ENCODE results near the gene CDK8. TPM values are rescaled to one million over a fixed set of nuclear protein-coding genes. Genes with fewer than 3 reads are reported as not detected.

Gene CDK8
- total and polyA plus RNA-seq, 9 of the 15 experiments (the other 6 are each of a cell fraction or from before 2014, with no cell fraction given): 11.3 to 33.7 (median 20.3) TPM

DNA sequence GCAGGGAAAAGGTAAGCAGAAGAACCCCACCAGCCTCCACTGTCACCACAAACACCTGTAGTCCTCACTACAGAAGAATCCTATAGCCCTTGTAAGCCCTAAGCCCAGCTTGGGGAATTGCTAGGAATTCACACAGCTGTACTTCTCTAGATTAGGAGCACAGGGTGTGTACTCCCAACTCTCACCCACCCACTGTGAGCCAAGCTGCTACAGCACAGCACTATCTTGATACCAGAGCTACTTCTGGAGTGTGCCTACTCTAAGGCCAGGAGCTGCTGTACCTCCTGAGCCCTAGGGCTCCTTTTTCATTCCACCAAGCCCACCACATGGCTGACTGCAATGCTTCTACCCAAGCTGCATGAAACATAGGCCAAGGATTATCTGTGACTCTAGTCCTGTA is 181.2 kb downstream of the CDK8 start:
- H3K27me3 ChIP-seq (ENCODE audit: control insufficient read depth in 2 of 2, insufficient read depth in 2 of 2, low read length in 2 of 2): no peaks in the 10 kb centered on the region
- FAIRE-seq (no peak), ATAC-seq (no peak), DNase-seq (ENCODE audit: extremely low read depth in 1 of 4, low spot score in 3 of 4) (no peak)
- no peak overlapping the region for H3K4me2 ChIP-seq (ENCODE audit: insufficient read depth, low read length)
- H4K20me1 ChIP-seq (replicated peaks; ENCODE audit: control insufficient read depth, insufficient read depth, low read length): no peaks in the 10 kb centered on the region
- H3K36me3 ChIP-seq (ENCODE audit: control insufficient read depth, insufficient read depth, low read length): no peaks in the 10 kb centered on the region
- H3K79me2 ChIP-seq (ENCODE audit: control insufficient read depth, insufficient read depth, low read length): no peaks in the 10 kb centered on the region
- 0 out of 2 replicates have a peak, but pooled peaks cover 2% of the 10 kb centered on the region for H3K9me3 ChIP-seq (replicated peaks; ENCODE audit: control insufficient read depth, insufficient read depth, low read depth, low read length)
- H3K9ac ChIP-seq (ENCODE audit: insufficient read depth in 1 of 2, low read depth in 2 of 2, low read length in 2 of 2): no peak overlapping the region
- POLR2A ChIA-PET: no interaction called here
- H3K4me3 ChIP-seq: no peak overlapping the region
- no peak overlapping the region for H2AFZ ChIP-seq (ENCODE audit: low read depth, low read length)
- in situ Hi-C loops (cut with MboI) (no loop called here), intact Hi-C loops (cut with micrococcal nuclease) (no loop called here)
- no TSS peak for BruUV-seq (replicated peaks)
- H3K27ac ChIP-seq (ENCODE audit: extremely low read depth, low read depth, low read length): no peak overlapping the region
- CTCF ChIA-PET (ENCODE audit: low intra/inter-chr PET ratio): no interaction called here
- no peaks in the 10 kb centered on the region for H3K4me1 ChIP-seq (replicated peaks in 1 of 2; ENCODE audit: control insufficient read depth in 2 of 2, insufficient read depth in 2 of 2, low read length in 2 of 2)
- TF ChIP-seq KDM2B (CRISPR knock-in tag; IDR thresholded peaks at IDR 0.05) (no peak), HNRNPUL1 (IDR thresholded peaks at IDR 0.05; ENCODE audit: low read length) (no peak), ZNF324 (CRISPR knock-in tag; IDR thresholded peaks at IDR 0.05) (no peak), PHF20 (IDR thresholded peaks at IDR 0.05; ENCODE audit: partially characterized antibody) (no peak), GATAD2B (IDR thresholded peaks at IDR 0.05; ENCODE audit: borderline replicate concordance) (no peak)
- no peaks in the 10 kb centered on the region for H3K9me1 ChIP-seq (ENCODE audit: control insufficient read depth, insufficient read depth, low read length)

DNA sequence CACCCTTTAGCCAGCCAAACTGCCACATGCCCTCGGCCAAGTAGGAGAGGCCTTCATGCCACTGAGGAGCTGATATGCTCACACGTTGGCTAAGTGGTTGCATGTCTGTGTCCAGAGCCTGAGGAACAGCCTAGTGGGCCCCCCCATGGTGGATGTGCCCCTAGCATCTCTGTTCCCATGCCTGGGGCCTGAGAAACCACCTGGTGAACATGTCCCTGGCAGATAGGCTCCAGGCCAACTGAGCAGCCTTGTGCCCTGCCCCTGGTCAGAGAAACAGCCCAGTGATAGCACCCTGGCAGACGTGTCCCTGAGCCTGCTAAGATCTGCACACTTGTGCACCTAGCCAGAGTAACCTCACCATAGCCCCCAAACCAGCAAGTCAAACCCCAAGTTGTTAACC is 181.7 kb downstream of the CDK8 start:
- ATAC-seq: no peak
- CTCF ChIA-PET (ENCODE audit: low intra/inter-chr PET ratio): no interaction called here
- no peaks in the 10 kb centered on the region for H3K9me1 ChIP-seq (ENCODE audit: control insufficient read depth, insufficient read depth, low read length)
- H3K79me2 ChIP-seq (ENCODE audit: control insufficient read depth, insufficient read depth, low read length): no peaks in the 10 kb centered on the region
- no peak for FAIRE-seq
- no TSS peak for BruUV-seq (replicated peaks)
- POLR2A ChIA-PET: no interaction called here
- intact Hi-C loops (cut with micrococcal nuclease) (no loop called here), in situ Hi-C loops (cut with MboI) (no loop called here)
- 0% methylated on average over 3 of the region's 3 CpGs for WGBS (ENCODE audit: insufficient coverage, low coverage, missing lambda C conversion rate)
- H3K9me3 ChIP-seq (replicated peaks; ENCODE audit: control insufficient read depth, insufficient read depth, low read depth, low read length): 0 out of 2 replicates have a peak, but pooled peaks cover 2% of the 10 kb centered on the region
- no peak overlapping the region for H3K9ac ChIP-seq (ENCODE audit: insufficient read depth in 1 of 2, low read depth in 2 of 2, low read length in 2 of 2)
- DNase-seq (ENCODE audit: extremely low read depth in 1 of 4, low spot score in 3 of 4): no peak
- no peak overlapping the region for H3K27ac ChIP-seq (ENCODE audit: extremely low read depth, low read depth, low read length)
- H3K36me3 ChIP-seq (ENCODE audit: control insufficient read depth, insufficient read depth, low read length): no peaks in the 10 kb centered on the region
- no peaks in the 10 kb centered on the region for H3K27me3 ChIP-seq (ENCODE audit: control insufficient read depth in 2 of 2, insufficient read depth in 2 of 2, low read length in 2 of 2)
- H3K4me2 ChIP-seq (ENCODE audit: insufficient read depth, low read length): no peak overlapping the region
- H3K4me1 ChIP-seq (replicated peaks in 1 of 2; ENCODE audit: control insufficient read depth in 2 of 2, insufficient read depth in 2 of 2, low read length in 2 of 2): no peaks in the 10 kb centered on the region
- H3K4me3 ChIP-seq: no peak overlapping the region
- H4K20me1 ChIP-seq (replicated peaks; ENCODE audit: control insufficient read depth, insufficient read depth, low read length): no peaks in the 10 kb centered on the region
- H2AFZ ChIP-seq (ENCODE audit: low read depth, low read length): no peak overlapping the region
- no peak for TF ChIP-seq MBD2 (IDR thresholded peaks at IDR 0.05; ENCODE audit: borderline replicate concordance, low read depth)
- no peak for TF ChIP-seq ARHGAP35 (IDR thresholded peaks at IDR 0.05; ENCODE audit: partially characterized antibody)
- TF ChIP-seq ZC3H11A (IDR thresholded peaks at IDR 0.05; ENCODE audit: low read depth, low read length): no peak
- TF ChIP-seq XRCC3 (IDR thresholded peaks at IDR 0.05): no peak
- TF ChIP-seq, protein P1, sequence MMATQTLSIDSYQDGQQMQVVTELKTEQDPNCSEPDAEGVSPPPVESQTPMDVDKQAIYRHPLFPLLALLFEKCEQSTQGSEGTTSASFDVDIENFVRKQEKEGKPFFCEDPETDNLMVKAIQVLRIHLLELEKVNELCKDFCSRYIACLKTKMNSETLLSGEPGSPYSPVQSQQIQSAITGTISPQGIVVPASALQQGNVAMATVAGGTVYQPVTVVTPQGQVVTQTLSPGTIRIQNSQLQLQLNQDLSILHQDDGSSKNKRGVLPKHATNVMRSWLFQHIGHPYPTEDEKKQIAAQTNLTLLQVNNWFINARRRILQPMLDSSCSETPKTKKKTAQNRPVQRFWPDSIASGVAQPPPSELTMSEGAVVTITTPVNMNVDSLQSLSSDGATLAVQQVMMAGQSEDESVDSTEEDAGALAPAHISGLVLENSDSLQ (IDR thresholded peaks at IDR 0.05): no peak
- TF ChIP-seq SRSF7 (optimal IDR thresholded peaks at IDR 0.05; ENCODE audit: low read depth, low read length): no peak
- no peak for TF ChIP-seq GTF2E2 (tag; IDR thresholded peaks at IDR 0.05)
- TF ChIP-seq, protein P2, sequence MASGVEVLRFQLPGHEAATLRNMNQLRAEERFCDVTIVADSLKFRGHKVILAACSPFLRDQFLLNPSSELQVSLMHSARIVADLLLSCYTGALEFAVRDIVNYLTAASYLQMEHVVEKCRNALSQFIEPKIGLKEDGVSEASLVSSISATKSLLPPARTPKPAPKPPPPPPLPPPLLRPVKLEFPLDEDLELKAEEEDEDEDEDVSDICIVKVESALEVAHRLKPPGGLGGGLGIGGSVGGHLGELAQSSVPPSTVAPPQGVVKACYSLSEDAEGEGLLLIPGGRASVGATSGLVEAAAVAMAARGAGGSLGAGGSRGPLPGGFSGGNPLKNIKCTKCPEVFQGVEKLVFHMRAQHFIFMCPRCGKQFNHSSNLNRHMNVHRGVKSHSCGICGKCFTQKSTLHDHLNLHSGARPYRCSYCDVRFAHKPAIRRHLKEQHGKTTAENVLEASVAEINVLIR (CRISPR knock-in tag; IDR thresholded peaks at IDR 0.05): no peak
- no peak for TF ChIP-seq ZNF766 (CRISPR knock-in tag; conservative IDR thresholded peaks at IDR 0.05)
- TF ChIP-seq, protein P3, sequence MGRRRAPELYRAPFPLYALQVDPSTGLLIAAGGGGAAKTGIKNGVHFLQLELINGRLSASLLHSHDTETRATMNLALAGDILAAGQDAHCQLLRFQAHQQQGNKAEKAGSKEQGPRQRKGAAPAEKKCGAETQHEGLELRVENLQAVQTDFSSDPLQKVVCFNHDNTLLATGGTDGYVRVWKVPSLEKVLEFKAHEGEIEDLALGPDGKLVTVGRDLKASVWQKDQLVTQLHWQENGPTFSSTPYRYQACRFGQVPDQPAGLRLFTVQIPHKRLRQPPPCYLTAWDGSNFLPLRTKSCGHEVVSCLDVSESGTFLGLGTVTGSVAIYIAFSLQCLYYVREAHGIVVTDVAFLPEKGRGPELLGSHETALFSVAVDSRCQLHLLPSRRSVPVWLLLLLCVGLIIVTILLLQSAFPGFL (CRISPR knock-in tag; IDR thresholded peaks at IDR 0.05): no peak
- TF ChIP-seq PHF8 (IDR thresholded peaks at IDR 0.05; ENCODE audit: borderline replicate concordance, low read length): no peak

All from K562 (cell line).